GM12873 (cell line): ENCODE measurements around the gene PRKAR1B.

Experiments used
- CTCF ChIP-seq: IDR thresholded peaks from 2 replicates; pipeline ENCODE4 v1.5.1; 2012; ENCODE audit warnings: low read depth, mild to moderate bottlenecking, moderate library complexity, low read length, control low read depth; ENCODE audit not compliant: insufficient read depth; ENCODE audit errors: missing control alignments

Gene PRKAR1B

GRCh38 chr7:711093-711921, 15.8 kb downstream of the PRKAR1B start:
- TF ChIP-seq CTCF = no peak

GRCh38 chr7:710161-710560, 16.9 kb downstream of the PRKAR1B start:
- TF ChIP-seq CTCF = no peak

- no peak for TF ChIP-seq CTCF
Observed at GRCh38 chr7:707296-708000, 19.6 kb downstream of the PRKAR1B start.

- no peak for TF ChIP-seq CTCF
Observed at GRCh38 chr7:706721-707120, 20.4 kb downstream of the PRKAR1B start.

- no peak for TF ChIP-seq CTCF
Observed at GRCh38 chr7:703049-703448, 24.0 kb downstream of the PRKAR1B start.

- no peak for TF ChIP-seq CTCF
Observed at GRCh38 chr7:701086-701671, 25.9 kb downstream of the PRKAR1B start.
